Colonic mucosa (tissue), 4 donors: ENCODE data around the gene RAB11FIP4. TPM values are rescaled to one million over a fixed set of nuclear protein-coding genes. Genes with fewer than 3 reads are reported as not detected.
"Not testable (repeated sequence)": the region's sequence is repeated elsewhere in the genome, so short reads cannot be mapped to it uniquely, and the experiment has no call there.

Source experiments
- DNase-seq: peaks from one replicate; pipeline ENCODE4 v3.0.0-alpha.2; 2020
- H3K27ac ChIP-seq: fragments of 200-600 bp; one replicate; pipeline ENCODE4 v1.8.0; 2021
- H3K27me3 ChIP-seq: fragments of 200-600 bp; one replicate; pipeline ENCODE4 v1.8.0; 2021
- H3K36me3 ChIP-seq: fragments of 200-600 bp; one replicate; pipeline ENCODE4 v1.8.0; 2021
- H3K4me1 ChIP-seq: fragments of 200-600 bp; one replicate; pipeline ENCODE4 v1.8.0; 2021; ENCODE audit warnings: mild to moderate bottlenecking
- H3K4me3 ChIP-seq: fragments of 200-600 bp; one replicate; pipeline ENCODE4 v1.8.0; 2021
- H3K9ac ChIP-seq, 2 donors: one replicate each; pipeline ENCODE4 v1.7.0; 2013; ENCODE audit warnings: control low read depth in 2 of 2, low read depth in 2 of 2, low read length in 2 of 2
- H3K9me3 ChIP-seq: fragments of 200-600 bp; one replicate; pipeline ENCODE4 v1.8.0; 2021
- intact Hi-C: fragments of 100-400 bp; cut with DNase I; formaldehyde crosslinking; loops from one replicate; pipeline ENCODE4 v1.14.1; 2022
- total RNA-seq, 2 donors: library from RNA; stranded (reverse); fragmentation: NEBNext Ultra II Directional in 1 of 2; extraction: Animal tissue kit (Norgen Biotek cat#: 25700) in 1 of 2; gene quantifications; one replicate each; pipeline ENCODE4 v1.2.1, GENCODE V29; 2021
- TF ChIP-seq, protein P1 (sequence below): fragments of 200-600 bp; IDR thresholded peaks from one replicate; pipeline ENCODE4 v1.8.0; 2022; ENCODE audit warnings: antibody characterized with exemption, mild to moderate bottlenecking
- donor health status: healthy.
- donor health status: DM: no; HTN: no; CAD: no.
- donor health status: DM: no; HTN: no; CAD: no.

Gene RAB11FIP4
- total RNA-seq, 2 donors from 2014 or later = 41.5 to 46.0 TPM

DNA sequence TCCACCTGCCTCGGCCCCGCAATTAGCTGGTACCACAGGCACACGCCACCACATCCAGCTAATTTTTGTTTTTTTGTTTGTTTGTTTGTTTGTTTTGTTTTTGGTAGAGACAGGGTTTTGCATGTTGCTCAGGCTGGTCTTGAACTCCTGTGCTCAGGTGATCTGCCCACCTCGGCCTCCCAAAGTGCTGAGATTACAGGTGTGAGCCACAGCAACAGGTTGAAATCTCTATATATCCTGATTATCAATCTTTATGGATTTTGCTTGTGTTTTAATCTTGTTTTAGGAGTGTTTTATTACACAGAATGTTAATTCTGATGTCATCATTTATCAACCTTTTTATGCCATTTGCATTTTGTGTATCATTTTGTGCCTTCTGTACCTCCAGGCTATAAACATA, 48.2 kb downstream of the RAB11FIP4 start:
- Histone ChIP-seq H3K9ac (no peak overlapping the region), H3K9me3 (no peaks in the 10 kb centered on the region), H3K36me3 (no peaks in the 10 kb centered on the region), H3K4me3 (no peak overlapping the region), H3K27me3 (no peaks in the 10 kb centered on the region), H3K27ac (no peak overlapping the region), H3K4me1 (no peaks in the 10 kb centered on the region)
- intact Hi-C loops = loop anchor here (5.0 kb wide), 2 partner anchors 403 to 473 kb away; no protein-coding TSS in a partner anchor
- TF ChIP-seq, protein P1, sequence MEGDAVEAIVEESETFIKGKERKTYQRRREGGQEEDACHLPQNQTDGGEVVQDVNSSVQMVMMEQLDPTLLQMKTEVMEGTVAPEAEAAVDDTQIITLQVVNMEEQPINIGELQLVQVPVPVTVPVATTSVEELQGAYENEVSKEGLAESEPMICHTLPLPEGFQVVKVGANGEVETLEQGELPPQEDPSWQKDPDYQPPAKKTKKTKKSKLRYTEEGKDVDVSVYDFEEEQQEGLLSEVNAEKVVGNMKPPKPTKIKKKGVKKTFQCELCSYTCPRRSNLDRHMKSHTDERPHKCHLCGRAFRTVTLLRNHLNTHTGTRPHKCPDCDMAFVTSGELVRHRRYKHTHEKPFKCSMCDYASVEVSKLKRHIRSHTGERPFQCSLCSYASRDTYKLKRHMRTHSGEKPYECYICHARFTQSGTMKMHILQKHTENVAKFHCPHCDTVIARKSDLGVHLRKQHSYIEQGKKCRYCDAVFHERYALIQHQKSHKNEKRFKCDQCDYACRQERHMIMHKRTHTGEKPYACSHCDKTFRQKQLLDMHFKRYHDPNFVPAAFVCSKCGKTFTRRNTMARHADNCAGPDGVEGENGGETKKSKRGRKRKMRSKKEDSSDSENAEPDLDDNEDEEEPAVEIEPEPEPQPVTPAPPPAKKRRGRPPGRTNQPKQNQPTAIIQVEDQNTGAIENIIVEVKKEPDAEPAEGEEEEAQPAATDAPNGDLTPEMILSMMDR = no peak
- DNase-seq = no peak

DNA sequence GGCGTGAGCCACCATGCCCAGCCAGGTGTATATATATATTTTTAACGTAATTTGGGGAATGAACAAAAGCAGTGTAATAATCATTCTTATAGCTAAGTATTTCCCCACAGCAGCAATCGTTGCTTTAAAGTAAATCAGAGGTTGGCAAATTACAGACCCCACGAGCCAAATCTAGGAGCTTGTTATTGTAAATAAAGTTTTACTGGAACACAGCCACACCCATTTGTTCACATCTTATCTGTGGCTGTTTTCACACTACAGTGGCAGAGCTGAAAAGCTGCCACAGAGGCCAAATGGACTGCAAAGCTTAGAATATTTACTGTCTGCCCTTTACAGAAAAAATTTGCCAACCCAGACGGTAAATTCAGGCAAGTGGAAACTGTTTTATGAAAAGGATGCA, 50.8 kb downstream of the RAB11FIP4 start:
- no peaks in the 10 kb centered on the region for H3K27me3 ChIP-seq
- no peak overlapping the region for H3K27ac ChIP-seq
- H3K36me3 ChIP-seq = no peaks in the 10 kb centered on the region
- H3K9ac ChIP-seq = no peak overlapping the region
- H3K4me1 ChIP-seq = no peaks in the 10 kb centered on the region
- intact Hi-C loops = no loop called here
- TF ChIP-seq, protein P1 = no peak
- H3K4me3 ChIP-seq = no peak overlapping the region
- DNase-seq = no peak
- no peaks in the 10 kb centered on the region for H3K9me3 ChIP-seq

DNA sequence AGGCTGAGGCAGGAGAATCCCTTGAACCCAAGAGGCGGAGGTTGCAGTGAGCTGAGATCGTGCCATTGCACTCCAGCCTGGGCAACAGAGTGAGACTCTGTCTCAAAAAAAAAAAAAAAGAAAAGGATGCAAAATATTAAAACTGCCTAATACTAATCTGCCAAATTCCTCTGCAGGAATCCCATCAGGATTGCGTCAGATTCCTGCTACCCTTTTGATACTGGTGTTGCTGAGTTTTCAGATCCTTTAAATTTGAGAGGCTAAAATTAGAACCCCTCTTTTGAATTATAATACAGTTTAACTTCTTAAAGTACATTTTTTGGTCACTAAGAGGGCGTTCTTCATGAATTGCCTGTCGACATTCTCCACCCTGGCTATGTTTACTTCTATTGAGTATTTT, 51.4 kb downstream of the RAB11FIP4 start:
- DNase-seq, H3K27ac ChIP-seq, intact Hi-C loops, H3K36me3 ChIP-seq, H3K4me1 ChIP-seq, H3K27me3 ChIP-seq, H3K4me3 ChIP-seq, H3K9me3 ChIP-seq, H3K9ac ChIP-seq: not testable (repeated sequence)

DNA sequence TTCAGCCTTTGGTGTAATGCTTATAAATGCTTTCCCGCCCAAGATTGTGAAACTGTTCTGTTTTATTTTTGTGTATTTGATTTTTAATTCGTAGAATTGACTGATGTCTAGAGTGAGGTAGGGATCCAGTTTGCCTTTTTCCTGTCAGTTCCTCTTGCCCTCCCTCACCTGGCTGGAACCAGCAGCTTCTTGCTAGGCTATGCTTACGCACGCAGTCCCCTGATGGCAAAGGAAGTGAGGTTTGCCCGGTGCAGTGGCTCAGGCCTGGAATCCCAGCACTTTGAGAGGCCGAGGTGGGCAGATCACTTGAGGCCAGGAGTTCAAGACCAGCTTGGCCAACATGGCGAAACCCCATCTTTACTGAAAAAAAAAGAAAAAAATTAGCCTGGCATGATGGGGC, 51.9 kb downstream of the RAB11FIP4 start:
- no peak for DNase-seq
- intact Hi-C loops = no loop called here
- Histone ChIP-seq H3K36me3 (no peaks in the 10 kb centered on the region), H3K4me1 (no peaks in the 10 kb centered on the region), H3K27me3 (no peaks in the 10 kb centered on the region), H3K4me3 (no peak overlapping the region), H3K9ac (no peak overlapping the region), H3K9me3 (no peaks in the 10 kb centered on the region), H3K27ac (no peak overlapping the region)
- TF ChIP-seq, protein P1 = no peak

DNA sequence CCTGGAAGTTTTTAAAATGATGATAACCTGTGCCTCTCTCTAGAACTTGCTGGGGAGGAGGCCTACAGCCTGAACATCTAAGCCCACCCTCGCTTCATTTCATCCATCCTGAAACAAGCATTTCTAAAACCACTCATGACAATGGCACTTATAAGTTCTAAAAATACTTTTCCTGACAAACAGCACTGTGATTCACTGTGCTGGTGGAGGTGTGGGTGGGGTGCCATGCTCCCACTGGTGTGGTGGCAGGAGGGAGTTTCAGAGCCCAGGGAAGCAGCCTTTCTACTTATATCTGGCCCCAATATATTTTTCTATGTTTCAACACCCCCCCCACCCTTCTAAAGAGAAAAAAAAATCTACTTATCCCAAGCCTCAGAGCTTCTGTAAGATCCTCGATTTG, 52.6 kb downstream of the RAB11FIP4 start:
- TF ChIP-seq, protein P1 = no peak
- DNase-seq = no peak
- no peak overlapping the region for H3K9ac ChIP-seq
- H3K27ac ChIP-seq = no peak overlapping the region
- intact Hi-C loops = no loop called here
- H3K4me3 ChIP-seq = no peak overlapping the region
- H3K9me3 ChIP-seq = no peaks in the 10 kb centered on the region
- no peaks in the 10 kb centered on the region for H3K36me3 ChIP-seq
- H3K27me3 ChIP-seq = no peaks in the 10 kb centered on the region
- no peaks in the 10 kb centered on the region for H3K4me1 ChIP-seq

DNA sequence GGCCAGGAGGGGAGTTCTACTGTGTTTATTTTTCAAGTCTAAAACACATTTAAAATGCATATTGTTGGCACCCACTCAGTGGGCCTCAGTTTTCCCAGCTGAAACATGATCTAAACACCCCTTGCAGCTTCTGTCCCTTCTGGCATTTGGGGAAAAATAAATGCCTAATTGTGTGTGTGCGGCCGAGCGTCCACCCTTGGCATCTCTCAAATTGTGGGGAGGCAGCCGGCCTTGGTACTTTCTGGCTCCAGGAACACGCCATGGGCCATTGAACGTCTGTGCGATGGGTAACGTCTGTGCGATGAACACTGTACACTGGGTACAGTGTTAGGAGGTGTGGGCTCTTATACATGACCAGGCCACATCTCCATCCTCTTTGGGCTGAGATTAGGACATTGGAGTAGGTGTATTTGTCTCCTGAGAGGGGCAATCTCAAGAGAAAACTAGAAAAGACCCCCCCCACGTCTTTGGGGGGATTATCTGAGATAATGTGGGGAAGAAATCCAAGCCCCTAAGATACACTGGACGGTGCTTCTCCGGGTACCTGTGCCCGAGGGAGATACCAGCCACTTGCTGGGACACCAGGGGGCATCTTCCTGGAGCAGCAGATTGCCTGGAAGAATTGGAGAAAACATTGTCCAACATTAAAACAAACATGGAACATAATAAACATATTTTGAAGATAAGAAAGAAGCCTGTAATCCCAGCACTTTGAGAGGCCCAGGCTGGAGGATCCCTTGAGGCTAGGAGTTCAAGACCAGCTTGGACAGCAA, 54.9 kb downstream of the RAB11FIP4 start:
- no peaks in the 10 kb centered on the region for H3K4me1 ChIP-seq
- no peaks in the 10 kb centered on the region for H3K9me3 ChIP-seq
- no peak for DNase-seq
- no peak overlapping the region for H3K27ac ChIP-seq
- no peaks in the 10 kb centered on the region for H3K27me3 ChIP-seq
- TF ChIP-seq, protein P1 = no peak
- intact Hi-C loops = no loop called here
- no peaks in the 10 kb centered on the region for H3K36me3 ChIP-seq
- no peak overlapping the region for H3K9ac ChIP-seq
- H3K4me3 ChIP-seq = no peak overlapping the region
